ENCODE results near the gene FAM193B.

The FAM193B gene

DNA sequence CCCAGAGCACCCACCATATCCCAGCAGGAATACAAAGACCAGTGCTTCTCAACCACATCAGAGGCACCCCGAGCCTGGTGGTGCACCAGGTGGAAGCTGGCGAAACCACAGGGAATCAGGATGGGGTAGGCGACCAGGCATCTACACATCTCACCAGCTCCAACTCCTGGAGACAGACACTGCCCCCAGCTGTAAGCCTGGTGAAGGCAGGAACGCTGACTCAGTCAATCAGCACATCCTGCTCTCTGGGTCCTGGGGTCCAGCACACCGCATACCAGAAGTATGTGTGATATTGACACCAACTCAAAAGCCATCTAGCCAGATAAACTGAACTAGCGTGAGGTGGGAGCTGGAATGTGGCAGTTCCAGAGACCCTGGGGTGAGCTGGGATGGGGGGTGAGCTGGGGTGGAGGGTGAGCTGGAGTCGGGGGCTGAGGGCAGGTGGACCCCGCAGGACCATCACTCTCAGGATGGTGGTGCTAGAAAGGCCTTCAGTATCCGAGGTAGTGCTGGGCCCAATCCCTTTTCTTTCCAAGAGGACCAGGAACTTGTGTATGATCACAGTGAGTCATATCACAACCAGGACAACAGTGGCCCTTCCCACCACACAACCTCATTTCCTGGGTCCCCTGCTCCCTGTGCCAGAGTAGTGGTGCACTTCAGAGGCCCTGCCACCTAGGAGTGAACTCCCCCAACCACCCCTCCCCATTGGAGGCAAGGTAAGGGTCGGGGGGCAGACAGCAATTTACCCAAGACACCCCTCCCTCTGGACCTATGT lies 83.4 kb downstream of the FAM193B start:
- no peak for DNase-seq (ENCODE audit: low spot score)
- TF ChIP-seq, protein P1, sequence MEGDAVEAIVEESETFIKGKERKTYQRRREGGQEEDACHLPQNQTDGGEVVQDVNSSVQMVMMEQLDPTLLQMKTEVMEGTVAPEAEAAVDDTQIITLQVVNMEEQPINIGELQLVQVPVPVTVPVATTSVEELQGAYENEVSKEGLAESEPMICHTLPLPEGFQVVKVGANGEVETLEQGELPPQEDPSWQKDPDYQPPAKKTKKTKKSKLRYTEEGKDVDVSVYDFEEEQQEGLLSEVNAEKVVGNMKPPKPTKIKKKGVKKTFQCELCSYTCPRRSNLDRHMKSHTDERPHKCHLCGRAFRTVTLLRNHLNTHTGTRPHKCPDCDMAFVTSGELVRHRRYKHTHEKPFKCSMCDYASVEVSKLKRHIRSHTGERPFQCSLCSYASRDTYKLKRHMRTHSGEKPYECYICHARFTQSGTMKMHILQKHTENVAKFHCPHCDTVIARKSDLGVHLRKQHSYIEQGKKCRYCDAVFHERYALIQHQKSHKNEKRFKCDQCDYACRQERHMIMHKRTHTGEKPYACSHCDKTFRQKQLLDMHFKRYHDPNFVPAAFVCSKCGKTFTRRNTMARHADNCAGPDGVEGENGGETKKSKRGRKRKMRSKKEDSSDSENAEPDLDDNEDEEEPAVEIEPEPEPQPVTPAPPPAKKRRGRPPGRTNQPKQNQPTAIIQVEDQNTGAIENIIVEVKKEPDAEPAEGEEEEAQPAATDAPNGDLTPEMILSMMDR (IDR thresholded peaks at IDR 0.05; ENCODE audit: extremely low read depth, missing control alignments) = no peak
